Body of pancreas (tissue), 4 donors: ENCODE results near the gene VASH1.

Experiments used
- CTCF ChIP-seq, 7 experiments: fragments of 450-650 bp in 4 of 7; fragments of 200-600 bp in 3 of 7; sonication (generic) in 3 of 7; IDR thresholded peaks; one replicate each; pipeline ENCODE4 v1.5.1; 2016 to 2019; ENCODE audit warnings: antibody characterized with exemption in 7 of 7
- POLR2A ChIP-seq, 3 donors: fragments of 450-650 bp; IDR thresholded peaks; one replicate each; pipeline ENCODE4 v1.6.1; 2016; ENCODE audit warnings: antibody characterized with exemption in 3 of 3, mild to moderate bottlenecking in 2 of 3

- TF ChIP-seq CTCF (IDR thresholded peaks at IDR 0.05) (no peak), POLR2A (IDR thresholded peaks at IDR 0.05) (peak in 2 of 3 donors; percentile 47 to 56)
These were observed 68.6 kb downstream of the VASH1 start for GRCh38 chr14:76829650-76830421.
